GM23248 (cell line): ENCODE results near the gene CIDEB.

Experiments
- EZH2 ChIP-seq: fragments of 200-600 bp; sonication (generic); IDR thresholded peaks from 2 replicates; pipeline ENCODE4 v1.6.1; 2018; ENCODE audit warnings: antibody characterized with exemption, mild to moderate bottlenecking; ENCODE audit not compliant: insufficient read depth, poor library complexity, severe bottlenecking
- EZH2phosphoT487 ChIP-seq: fragments of 200-600 bp; sonication (generic); IDR thresholded peaks from 2 replicates; pipeline ENCODE4 v1.6.1; 2018; ENCODE audit warnings: antibody characterized with exemption, moderate library complexity, mild to moderate bottlenecking, low read depth; ENCODE audit not compliant: insufficient read depth

- TF ChIP-seq EZH2 (no peak), EZH2phosphoT487 (no peak)
Observed at GRCh38 chr14:24269368-24269767, 38.4 kb downstream of the CIDEB start.
